ENCODE results near the gene FAM50B. TPM values are rescaled to one million over a fixed set of nuclear protein-coding genes. Genes with fewer than 3 reads are reported as not detected.
A peak's percentile ranks its signal among the peaks of the same experiment; 100 is the strongest.

The FAM50B gene
- total RNA-seq, 1 donor from 2014 or later, result 3.1 TPM

DNA sequence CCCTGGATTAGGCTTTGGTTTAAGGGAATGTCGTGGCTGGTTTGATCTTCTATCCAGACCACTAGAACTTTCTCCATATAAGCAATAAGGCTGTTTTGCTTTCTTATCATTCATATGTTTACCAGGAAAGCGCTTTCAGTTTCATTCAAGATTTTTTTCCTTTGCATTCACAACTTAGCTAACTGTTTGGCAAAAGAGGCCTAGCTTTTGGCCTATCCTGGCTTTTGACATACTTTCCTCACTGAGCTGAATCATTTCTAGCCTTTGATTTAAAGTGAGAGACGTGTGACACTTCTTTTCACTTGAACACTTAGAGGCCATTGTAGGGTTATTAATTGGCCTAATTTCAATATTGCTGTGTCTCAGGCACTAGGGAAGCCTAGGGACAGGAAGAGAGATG, 1.7 kb upstream of the FAM50B start:
- TF ChIP-seq, protein P1, sequence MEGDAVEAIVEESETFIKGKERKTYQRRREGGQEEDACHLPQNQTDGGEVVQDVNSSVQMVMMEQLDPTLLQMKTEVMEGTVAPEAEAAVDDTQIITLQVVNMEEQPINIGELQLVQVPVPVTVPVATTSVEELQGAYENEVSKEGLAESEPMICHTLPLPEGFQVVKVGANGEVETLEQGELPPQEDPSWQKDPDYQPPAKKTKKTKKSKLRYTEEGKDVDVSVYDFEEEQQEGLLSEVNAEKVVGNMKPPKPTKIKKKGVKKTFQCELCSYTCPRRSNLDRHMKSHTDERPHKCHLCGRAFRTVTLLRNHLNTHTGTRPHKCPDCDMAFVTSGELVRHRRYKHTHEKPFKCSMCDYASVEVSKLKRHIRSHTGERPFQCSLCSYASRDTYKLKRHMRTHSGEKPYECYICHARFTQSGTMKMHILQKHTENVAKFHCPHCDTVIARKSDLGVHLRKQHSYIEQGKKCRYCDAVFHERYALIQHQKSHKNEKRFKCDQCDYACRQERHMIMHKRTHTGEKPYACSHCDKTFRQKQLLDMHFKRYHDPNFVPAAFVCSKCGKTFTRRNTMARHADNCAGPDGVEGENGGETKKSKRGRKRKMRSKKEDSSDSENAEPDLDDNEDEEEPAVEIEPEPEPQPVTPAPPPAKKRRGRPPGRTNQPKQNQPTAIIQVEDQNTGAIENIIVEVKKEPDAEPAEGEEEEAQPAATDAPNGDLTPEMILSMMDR (conservative IDR thresholded peaks at IDR 0.05; ENCODE audit: low read depth, low read length), result no peak
- DNase-seq (ENCODE audit: low read depth), result no peak
- no peak overlapping the region for H3K4me3 ChIP-seq (ENCODE audit: low read depth, low read length)

DNA sequence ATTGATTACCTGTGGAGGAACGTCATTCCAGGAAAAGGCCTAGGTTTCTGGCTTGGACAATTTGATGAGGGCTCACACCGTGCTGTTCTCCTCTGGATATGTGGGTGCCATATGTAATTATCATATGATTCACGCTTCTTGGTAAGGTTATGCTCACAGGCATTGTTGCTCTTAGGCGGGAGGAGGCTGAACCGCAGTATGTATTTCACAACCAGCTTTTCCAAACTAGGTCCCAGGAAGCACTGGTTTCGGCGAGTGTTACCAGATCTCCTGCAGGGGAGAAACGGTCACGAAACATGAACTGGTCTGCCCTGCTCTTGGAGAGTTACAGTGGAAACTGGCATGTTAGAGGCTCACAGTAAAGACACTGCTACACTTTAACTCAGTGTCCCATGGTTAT, 793 bp upstream of the FAM50B start:
- TF ChIP-seq, protein P1 (conservative IDR thresholded peaks at IDR 0.05; ENCODE audit: low read depth, low read length), result no peak
- H3K4me3 ChIP-seq (ENCODE audit: low read depth, low read length), result peak overlapping the region; percentile 50
- DNase-seq (ENCODE audit: low read depth), result no peak

DNA sequence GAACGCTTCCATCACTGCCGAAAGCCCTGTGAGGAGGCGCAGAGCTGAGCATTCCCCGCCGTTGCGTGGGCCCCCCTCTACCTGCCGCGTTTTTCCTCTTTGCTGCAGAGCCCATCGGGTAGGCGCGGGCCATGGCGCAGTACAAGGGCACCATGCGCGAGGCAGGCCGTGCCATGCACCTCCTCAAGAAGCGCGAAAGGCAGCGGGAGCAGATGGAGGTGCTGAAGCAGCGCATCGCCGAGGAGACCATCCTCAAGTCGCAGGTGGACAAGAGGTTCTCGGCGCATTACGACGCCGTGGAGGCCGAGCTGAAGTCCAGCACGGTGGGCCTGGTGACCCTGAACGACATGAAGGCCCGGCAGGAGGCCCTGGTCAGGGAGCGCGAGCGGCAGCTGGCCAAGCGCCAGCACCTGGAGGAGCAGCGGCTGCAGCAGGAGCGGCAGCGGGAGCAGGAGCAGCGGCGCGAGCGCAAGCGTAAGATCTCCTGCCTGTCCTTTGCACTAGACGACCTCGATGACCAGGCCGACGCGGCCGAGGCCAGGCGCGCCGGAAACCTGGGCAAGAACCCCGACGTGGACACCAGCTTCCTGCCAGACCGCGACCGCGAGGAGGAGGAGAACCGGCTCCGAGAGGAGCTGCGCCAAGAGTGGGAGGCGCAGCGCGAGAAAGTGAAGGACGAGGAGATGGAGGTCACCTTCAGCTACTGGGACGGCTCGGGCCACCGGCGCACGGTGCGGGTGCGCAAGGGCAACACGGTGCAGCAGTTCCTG, 693 bp downstream of the FAM50B start:
- DNase-seq (ENCODE audit: low read depth), result no peak
- peak overlapping the region; percentile 70 for H3K4me3 ChIP-seq (ENCODE audit: low read depth, low read length)
- TF ChIP-seq, protein P1 (conservative IDR thresholded peaks at IDR 0.05; ENCODE audit: low read depth, low read length), result no peak

DNA sequence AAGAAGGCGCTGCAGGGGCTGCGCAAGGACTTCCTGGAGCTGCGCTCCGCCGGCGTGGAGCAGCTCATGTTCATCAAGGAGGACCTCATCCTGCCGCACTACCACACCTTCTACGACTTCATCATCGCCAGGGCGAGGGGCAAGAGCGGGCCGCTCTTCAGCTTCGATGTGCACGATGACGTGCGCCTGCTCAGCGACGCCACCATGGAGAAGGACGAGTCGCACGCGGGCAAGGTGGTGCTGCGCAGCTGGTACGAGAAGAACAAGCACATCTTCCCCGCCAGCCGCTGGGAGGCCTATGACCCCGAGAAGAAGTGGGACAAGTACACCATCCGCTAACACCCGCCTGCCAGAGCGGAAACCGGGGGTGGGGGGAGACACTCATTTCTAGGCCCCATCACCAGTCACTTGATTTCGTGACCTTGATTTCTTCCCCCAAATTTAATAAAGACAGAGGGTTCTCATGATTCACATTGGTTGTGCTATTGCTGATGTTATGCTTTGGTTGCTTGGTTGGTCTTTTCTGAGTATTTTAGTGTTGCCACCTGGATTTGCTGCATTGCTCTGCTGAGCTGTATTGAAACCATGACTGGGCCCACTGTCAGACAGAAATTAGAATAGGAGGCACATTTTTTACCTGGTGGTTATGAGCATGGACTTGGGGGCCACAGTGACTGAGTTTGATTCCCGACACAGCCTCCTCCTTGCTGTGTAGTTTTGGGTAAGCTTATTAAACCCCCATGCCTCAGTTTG, 1.5 kb downstream of the FAM50B start:
- no peak for DNase-seq (ENCODE audit: low read depth)
- TF ChIP-seq, protein P1 (conservative IDR thresholded peaks at IDR 0.05; ENCODE audit: low read depth, low read length), result no peak
- no peak overlapping the region for H3K4me3 ChIP-seq (ENCODE audit: low read depth, low read length)

DNA sequence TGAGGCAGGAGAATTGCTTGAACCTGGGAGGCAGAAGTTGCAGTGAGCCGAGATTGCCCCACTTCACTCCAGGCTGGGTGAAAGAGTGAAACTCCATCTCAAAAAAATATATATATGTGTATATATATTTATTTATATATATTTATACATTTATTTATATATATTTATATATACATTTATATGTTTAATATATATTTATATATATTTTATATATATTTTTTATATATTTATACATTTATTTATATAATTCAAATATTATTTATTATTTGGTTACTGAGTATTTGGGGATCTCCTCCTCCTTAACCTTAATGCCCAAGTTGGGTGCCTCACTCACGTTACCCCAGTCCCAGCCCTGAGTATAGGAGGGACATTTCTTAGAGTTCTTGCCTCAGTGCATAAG, 2.7 kb downstream of the FAM50B start:
- H3K4me3 ChIP-seq (ENCODE audit: low read depth, low read length), result no peak overlapping the region
- no peak for DNase-seq (ENCODE audit: low read depth)
- TF ChIP-seq, protein P1 (conservative IDR thresholded peaks at IDR 0.05; ENCODE audit: low read depth, low read length), result no peak

DNA sequence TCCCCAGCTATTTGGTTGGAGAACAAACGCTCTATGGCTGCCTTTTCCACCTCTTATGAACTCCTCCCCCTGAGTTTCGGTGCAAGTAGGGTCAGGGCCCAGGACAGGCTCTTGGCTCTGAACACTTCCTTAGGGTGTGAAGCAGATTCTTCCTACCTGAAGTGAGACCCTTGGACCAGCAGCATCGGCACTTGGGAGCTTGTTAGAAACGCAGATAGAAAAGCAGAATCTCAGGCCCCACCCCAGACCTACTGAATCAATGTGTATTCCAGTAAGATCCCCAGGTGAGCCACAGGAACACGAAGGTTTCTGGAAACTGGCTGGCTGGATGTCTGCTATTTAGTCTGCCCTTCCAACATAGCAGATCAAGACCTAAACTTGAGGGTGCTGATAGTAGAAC, 3.2 kb downstream of the FAM50B start:
- TF ChIP-seq, protein P1 (conservative IDR thresholded peaks at IDR 0.05; ENCODE audit: low read depth, low read length), result no peak
- no peak overlapping the region for H3K4me3 ChIP-seq (ENCODE audit: low read depth, low read length)
- no peak for DNase-seq (ENCODE audit: low read depth)

All from epithelial cell of proximal tubule (primary cell).